Measurements from ENCODE around the gene HBG1.
A peak's percentile ranks its signal among the peaks of the same experiment; 100 is the strongest.

The HBG1 gene

DNA sequence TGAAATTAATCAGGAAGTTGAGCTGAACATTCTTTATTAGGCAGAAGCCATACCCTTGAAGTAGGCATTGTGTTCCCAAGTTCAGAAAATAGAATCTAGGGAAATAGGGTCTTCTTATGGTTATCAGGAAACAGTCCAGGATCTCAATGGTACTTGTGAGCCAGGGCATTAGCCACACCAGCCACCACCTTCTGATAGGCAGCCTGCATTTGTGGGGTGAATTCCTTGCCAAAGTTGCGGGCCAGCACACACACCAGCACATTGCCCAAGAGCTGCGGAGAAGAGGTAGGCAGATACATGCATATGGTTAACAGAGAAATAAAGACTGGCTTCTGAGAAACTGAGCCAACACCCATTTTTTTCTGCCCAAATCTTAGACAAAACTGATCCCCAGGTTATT lies 16.8 kb downstream of the HBG1 start:
- H3K36me3 ChIP-seq: no peaks in the 10 kb centered on the region
- no peaks in the 10 kb centered on the region for H3K9me3 ChIP-seq (replicated peaks in 1 of 11)
- no peaks in the 10 kb centered on the region for H4K20me1 ChIP-seq
- H3K27me3 ChIP-seq: no peaks in the 10 kb centered on the region
- H3K4me2 ChIP-seq: peak overlapping the region in 2 of 11 experiments; percentile 30 to 45; a peak in 4 of 22 replicates
- H3K4me3 ChIP-seq: no peak overlapping the region
- TF ChIP-seq Cebpa-rat (IDR thresholded peaks at IDR 0.05): no peak
- H3K9ac ChIP-seq: no peak overlapping the region
- peaks cover 10 to 31% (median 11%) of the 10 kb centered on the region in 10 experiments for H3K4me1 ChIP-seq
- no peak overlapping the region for H3K27ac ChIP-seq

DNA sequence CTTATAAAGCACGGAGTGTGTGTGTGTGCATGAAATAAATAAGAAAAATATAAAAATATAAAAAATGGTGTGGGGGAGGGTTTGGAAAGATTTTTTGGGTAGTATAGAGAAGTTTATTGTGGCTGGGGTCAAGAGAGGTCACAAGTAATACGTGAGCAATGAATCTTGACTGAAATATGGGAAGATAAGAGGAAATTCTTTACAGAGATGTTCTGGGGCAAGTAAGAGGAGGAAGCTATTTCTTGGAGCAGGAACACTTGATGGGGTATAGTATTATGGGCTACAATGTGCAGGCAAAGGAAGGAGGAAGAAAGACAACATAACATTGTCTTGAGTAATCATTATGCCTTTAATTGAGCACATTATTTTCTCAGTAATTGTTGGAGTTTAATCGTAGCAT lies 17.5 kb downstream of the HBG1 start:
- H3K27ac ChIP-seq: no peak overlapping the region
- no peak for TF ChIP-seq Cebpa-rat (IDR thresholded peaks at IDR 0.05)
- no peaks in the 10 kb centered on the region for H3K36me3 ChIP-seq
- no peaks in the 10 kb centered on the region for H3K27me3 ChIP-seq
- H3K9ac ChIP-seq: no peak overlapping the region
- H3K9me3 ChIP-seq (replicated peaks in 1 of 11): no peaks in the 10 kb centered on the region
- no peak overlapping the region for H3K4me3 ChIP-seq
- H3K4me1 ChIP-seq: peaks cover 10 to 31% (median 11%) of the 10 kb centered on the region in 10 experiments
- H4K20me1 ChIP-seq: no peaks in the 10 kb centered on the region
- H3K4me2 ChIP-seq: peak overlapping the region in 2 of 11 experiments; percentile 30 to 45; a peak in 4 of 22 replicates

DNA sequence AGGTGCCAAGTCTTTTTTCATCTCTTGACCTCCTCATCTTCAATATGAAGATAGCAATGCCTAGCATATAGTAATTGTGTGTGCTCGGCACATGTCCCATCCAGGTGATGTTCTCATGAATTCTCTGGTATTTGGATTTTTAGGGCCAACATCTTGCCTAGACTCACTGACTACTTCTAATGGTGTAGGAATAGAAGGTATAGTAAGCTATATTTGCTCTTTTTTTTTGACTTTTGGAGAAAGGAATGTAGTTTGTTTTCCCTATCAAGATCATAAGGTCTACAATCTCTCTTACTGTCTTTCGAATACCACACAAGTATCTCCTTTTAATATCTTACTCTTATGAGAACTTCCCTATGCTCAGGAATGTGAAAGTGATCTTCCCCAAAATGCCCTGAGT lies 18.5 kb downstream of the HBG1 start:
- Histone ChIP-seq H3K36me3 (no peaks in the 10 kb centered on the region), H3K4me2 (no peak overlapping the region), H3K4me3 (no peak overlapping the region), H3K4me1 (peaks cover 10 to 31% (median 11%) of the 10 kb centered on the region in 10 experiments), H4K20me1 (no peaks in the 10 kb centered on the region), H3K27me3 (no peaks in the 10 kb centered on the region), H3K9me3 (replicated peaks in 1 of 11) (no peaks in the 10 kb centered on the region), H3K27ac (no peak overlapping the region), H3K9ac (no peak overlapping the region)
- no peak for TF ChIP-seq Cebpa-rat (IDR thresholded peaks at IDR 0.05)

DNA sequence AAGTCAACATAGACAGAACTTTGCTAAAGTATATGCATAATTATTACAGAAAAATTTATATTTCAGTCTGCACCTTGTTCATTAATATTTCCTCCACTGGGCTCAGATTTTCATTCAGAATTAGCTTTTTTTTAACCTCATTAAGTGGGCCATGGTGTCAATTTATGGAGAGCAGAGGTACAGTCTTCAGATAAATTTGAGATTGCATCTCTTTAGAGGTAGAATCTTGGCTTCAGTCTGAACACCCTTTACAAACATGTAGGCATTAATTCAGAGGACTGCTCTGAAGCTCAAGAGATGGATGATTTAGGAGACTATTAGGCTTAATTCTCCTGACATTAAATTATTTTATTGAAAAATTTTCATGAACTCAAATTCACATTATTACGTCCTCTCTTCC lies 19.4 kb downstream of the HBG1 start:
- Histone ChIP-seq H3K27me3 (no peaks in the 10 kb centered on the region), H3K9ac (no peak overlapping the region), H3K9me3 (replicated peaks in 1 of 11) (no peaks in the 10 kb centered on the region), H3K4me1 (peaks cover 10 to 31% (median 11%) of the 10 kb centered on the region in 10 experiments), H4K20me1 (no peaks in the 10 kb centered on the region), H3K27ac (no peak overlapping the region), H3K4me3 (no peak overlapping the region), H3K4me2 (no peak overlapping the region), H3K36me3 (no peaks in the 10 kb centered on the region)
- TF ChIP-seq Cebpa-rat (IDR thresholded peaks at IDR 0.05): no peak

DNA sequence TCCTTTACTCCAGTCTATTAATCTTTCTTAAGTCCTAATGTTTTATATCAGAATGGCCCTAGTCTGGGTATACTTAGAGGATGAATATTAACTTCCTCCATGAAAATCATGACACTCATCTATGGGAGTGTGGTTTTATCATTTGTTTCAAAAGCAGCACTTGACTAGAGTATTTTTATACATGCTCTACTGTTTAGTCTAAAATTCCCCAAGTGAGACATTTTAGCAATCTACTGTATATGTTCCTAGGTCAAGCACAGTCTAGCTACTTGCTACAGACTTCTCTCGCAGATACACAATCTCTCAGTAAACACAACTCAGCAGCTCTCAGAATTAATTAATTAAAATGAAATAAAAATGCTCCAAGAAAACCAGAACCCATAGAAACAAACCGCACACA lies 19.9 kb downstream of the HBG1 start:
- Histone ChIP-seq H3K4me2 (no peak overlapping the region), H3K9ac (no peak overlapping the region), H3K9me3 (replicated peaks in 1 of 11) (no peaks in the 10 kb centered on the region), H3K36me3 (no peaks in the 10 kb centered on the region), H3K4me3 (no peak overlapping the region), H4K20me1 (no peaks in the 10 kb centered on the region), H3K27me3 (no peaks in the 10 kb centered on the region), H3K27ac (no peak overlapping the region), H3K4me1 (peaks cover 9 to 31% (median 10%) of the 10 kb centered on the region in 10 experiments)
- no peak for TF ChIP-seq Cebpa-rat (IDR thresholded peaks at IDR 0.05)

DNA sequence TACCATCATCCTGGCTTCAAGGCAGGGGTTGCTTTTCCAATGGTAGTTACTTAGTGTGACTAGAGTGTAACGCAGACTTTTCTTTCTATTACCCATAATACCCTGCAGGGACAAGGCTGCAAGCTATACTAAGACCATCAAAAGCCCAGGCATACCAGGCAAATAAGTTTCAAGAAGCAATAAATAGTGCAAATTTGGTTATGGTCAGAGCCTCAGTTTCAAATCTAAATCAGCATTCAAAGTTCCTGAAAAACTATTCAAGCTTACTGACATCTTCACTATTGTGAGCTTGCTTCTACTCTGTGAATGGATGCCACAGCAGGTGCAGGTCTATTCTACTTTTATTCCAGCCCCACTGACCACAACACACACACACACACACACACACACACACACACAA lies 20.3 kb downstream of the HBG1 start:
- Histone ChIP-seq H3K4me2 (no peak overlapping the region), H3K9ac (no peak overlapping the region), H3K4me1 (peaks cover 5 to 26% (median 6%) of the 10 kb centered on the region in 10 experiments), H3K9me3 (replicated peaks in 1 of 11) (no peaks in the 10 kb centered on the region), H3K27me3 (no peaks in the 10 kb centered on the region), H3K4me3 (no peak overlapping the region), H3K36me3 (no peaks in the 10 kb centered on the region), H4K20me1 (no peaks in the 10 kb centered on the region), H3K27ac (no peak overlapping the region)
- no peak for TF ChIP-seq Cebpa-rat (IDR thresholded peaks at IDR 0.05)

DNA sequence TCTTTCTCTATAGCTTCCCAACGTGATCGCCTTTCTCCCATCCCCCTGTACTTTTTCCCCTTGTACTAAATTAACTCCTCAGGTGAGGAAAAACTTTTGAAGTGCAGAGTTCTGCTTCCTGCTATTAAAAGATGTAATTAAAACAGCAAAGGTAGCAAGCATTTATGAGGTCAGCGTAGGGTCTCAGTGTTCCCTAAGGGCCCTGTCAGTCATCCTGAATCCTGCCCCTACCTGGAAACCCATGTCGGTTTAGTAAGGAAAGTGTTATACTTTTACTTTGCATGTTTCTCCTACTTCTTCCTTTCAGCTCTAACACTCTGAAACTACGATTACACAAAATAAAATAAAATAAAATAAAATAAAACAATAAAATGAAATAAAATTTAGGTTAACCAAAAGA lies 21.5 kb downstream of the HBG1 start:
- H4K20me1 ChIP-seq: no peaks in the 10 kb centered on the region
- H3K27me3 ChIP-seq: no peaks in the 10 kb centered on the region
- H3K27ac ChIP-seq: no peak overlapping the region
- no peak overlapping the region for H3K9ac ChIP-seq
- no peak overlapping the region for H3K4me3 ChIP-seq
- H3K9me3 ChIP-seq (replicated peaks in 1 of 11): no peaks in the 10 kb centered on the region
- TF ChIP-seq Cebpa-rat (IDR thresholded peaks at IDR 0.05): no peak
- H3K4me1 ChIP-seq: peaks cover 0 to 20% (median 0%) of the 10 kb centered on the region in 10 experiments; a peak in 5 of 20 replicates
- no peak overlapping the region for H3K4me2 ChIP-seq
- no peaks in the 10 kb centered on the region for H3K36me3 ChIP-seq

DNA sequence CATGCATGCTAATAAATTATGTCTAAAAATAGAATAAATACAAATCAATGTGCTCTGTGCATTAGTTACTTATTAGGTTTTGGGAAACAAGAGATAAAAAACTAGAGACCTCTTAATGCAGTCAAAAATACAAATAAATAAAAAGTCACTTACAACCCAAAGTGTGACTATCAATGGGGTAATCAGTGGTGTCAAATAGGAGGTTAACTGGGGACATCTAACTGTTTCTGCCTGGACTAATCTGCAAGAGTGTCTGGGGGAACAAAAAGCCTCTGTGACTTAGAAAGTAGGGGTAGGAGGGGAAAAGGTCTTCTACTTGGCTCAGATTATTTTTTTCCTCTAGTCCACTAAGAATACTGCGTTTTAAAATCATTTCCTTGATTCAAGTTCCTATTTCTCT lies 22.0 kb downstream of the HBG1 start:
- TF ChIP-seq Cebpa-rat (IDR thresholded peaks at IDR 0.05): no peak
- H3K4me1 ChIP-seq: peaks cover 0 to 16% (median 0%) of the 10 kb centered on the region in 10 experiments; a peak in 5 of 20 replicates
- H3K4me3 ChIP-seq: no peak overlapping the region
- no peaks in the 10 kb centered on the region for H3K27me3 ChIP-seq
- no peaks in the 10 kb centered on the region for H4K20me1 ChIP-seq
- H3K27ac ChIP-seq: no peak overlapping the region
- H3K36me3 ChIP-seq: no peaks in the 10 kb centered on the region
- no peak overlapping the region for H3K9ac ChIP-seq
- H3K4me2 ChIP-seq: no peak overlapping the region
- no peaks in the 10 kb centered on the region for H3K9me3 ChIP-seq (replicated peaks in 1 of 11)

DNA sequence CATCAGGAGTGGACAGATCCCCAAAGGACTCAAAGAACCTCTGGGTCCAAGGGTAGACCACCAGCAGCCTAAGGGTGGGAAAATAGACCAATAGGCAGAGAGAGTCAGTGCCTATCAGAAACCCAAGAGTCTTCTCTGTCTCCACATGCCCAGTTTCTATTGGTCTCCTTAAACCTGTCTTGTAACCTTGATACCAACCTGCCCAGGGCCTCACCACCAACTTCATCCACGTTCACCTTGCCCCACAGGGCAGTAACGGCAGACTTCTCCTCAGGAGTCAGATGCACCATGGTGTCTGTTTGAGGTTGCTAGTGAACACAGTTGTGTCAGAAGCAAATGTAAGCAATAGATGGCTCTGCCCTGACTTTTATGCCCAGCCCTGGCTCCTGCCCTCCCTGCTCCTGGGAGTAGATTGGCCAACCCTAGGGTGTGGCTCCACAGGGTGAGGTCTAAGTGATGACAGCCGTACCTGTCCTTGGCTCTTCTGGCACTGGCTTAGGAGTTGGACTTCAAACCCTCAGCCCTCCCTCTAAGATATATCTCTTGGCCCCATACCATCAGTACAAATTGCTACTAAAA lies 22.8 kb downstream of the HBG1 start, which contains the start of gene HBB:
Gene HBB (minus strand): TSS at position 340 of the 579 bp plus-strand sequence. CDS start 50 bp downstream, at position 290.
- Histone ChIP-seq H3K9ac (no peak within 1 kb of the TSS), H3K4me3 (no peak within 1 kb of the TSS), H3K4me1 (peaks cover 0 to 7% (median 0%) of the 10 kb centered on the region in 10 experiments; a peak in 2 of 20 replicates), H3K9me3 (replicated peaks in 1 of 11) (no peaks in the 10 kb centered on the region; a peak in 2 of 22 replicates), H4K20me1 (no peaks in the 10 kb centered on the region), H3K27me3 (no peaks in the 10 kb centered on the region), H3K27ac (no peak within 1 kb of the TSS), H3K4me2 (no peak within 1 kb of the TSS), H3K36me3 (no peaks in the 10 kb centered on the region)
- no peak for TF ChIP-seq Cebpa-rat (IDR thresholded peaks at IDR 0.05)

DNA sequence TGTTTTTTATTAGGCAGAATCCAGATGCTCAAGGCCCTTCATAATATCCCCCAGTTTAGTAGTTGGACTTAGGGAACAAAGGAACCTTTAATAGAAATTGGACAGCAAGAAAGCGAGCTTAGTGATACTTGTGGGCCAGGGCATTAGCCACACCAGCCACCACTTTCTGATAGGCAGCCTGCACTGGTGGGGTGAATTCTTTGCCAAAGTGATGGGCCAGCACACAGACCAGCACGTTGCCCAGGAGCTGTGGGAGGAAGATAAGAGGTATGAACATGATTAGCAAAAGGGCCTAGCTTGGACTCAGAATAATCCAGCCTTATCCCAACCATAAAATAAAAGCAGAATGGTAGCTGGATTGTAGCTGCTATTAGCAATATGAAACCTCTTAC lies 24.2 kb downstream of the HBG1 start:
- H3K27ac ChIP-seq: no peak overlapping the region
- H3K4me3 ChIP-seq: no peak overlapping the region
- H3K36me3 ChIP-seq: no peaks in the 10 kb centered on the region
- H3K27me3 ChIP-seq: no peaks in the 10 kb centered on the region
- no peak overlapping the region for H3K9ac ChIP-seq
- no peak for TF ChIP-seq Cebpa-rat (IDR thresholded peaks at IDR 0.05)
- no peak overlapping the region for H3K4me2 ChIP-seq
- H4K20me1 ChIP-seq: no peaks in the 10 kb centered on the region
- peaks cover 0 to 4% (median 0%) of the 10 kb centered on the region in 11 experiments; a peak in 2 of 22 replicates for H3K9me3 ChIP-seq (replicated peaks in 1 of 11)
- no peaks in the 10 kb centered on the region for H3K4me1 ChIP-seq
